Pancreas (tissue), 10 donors: ENCODE results near the gene IFNA1. TPM values are rescaled to one million over a fixed set of nuclear protein-coding genes. Genes with fewer than 3 reads are reported as not detected.
"Not testable (repeated sequence)": the region's sequence is repeated elsewhere in the genome, so short reads cannot be mapped to it uniquely, and the experiment has no call there.

Source experiments
- ATAC-seq, 4 donors: fragments of 200-7000 bp; cut with Tn5 transposase; one replicate each; pipeline versions ENCODE4 v1.8.0 to v1.9.1; 2020; ENCODE audit warnings: mild to moderate bottlenecking in 4 of 4, moderate library complexity in 4 of 4
- DNase-seq, 6 donors: peaks; one replicate each; pipeline ENCODE4 v3.0.0-alpha.2; 2020
- FAIRE-seq: peaks from 2 replicates; lab custom pipeline; 2012; peaks lifted over from hg19 to GRCh38; lab: Jason Lieb, UNC
- H3K27ac ChIP-seq, 4 donors: fragments of 200-600 bp; sonication (generic); 1 replicate in 3 of 4; 2 replicates in 1 of 4; pipeline versions ENCODE4 v1.5.0 to v1.8.0; 2020
- H3K27me3 ChIP-seq, 4 donors: fragments of 200-600 bp; one replicate each; pipeline ENCODE4 v1.8.0; 2021
- H3K36me3 ChIP-seq, 3 donors: fragments of 200-600 bp; sonication (generic) in 1 of 3; one replicate each; pipeline versions ENCODE4 v1.5.0 to v1.8.0; 2020 to 2021
- H3K4me1 ChIP-seq, 3 donors: fragments of 200-600 bp; one replicate each; pipeline ENCODE4 v1.8.0; 2021
- H3K4me3 ChIP-seq, 4 donors: fragments of 200-600 bp; sonication (generic) in 2 of 4; one replicate each; pipeline versions ENCODE4 v1.5.0 to v1.8.0; 2020 to 2021
- H3K9me3 ChIP-seq, 4 donors: fragments of 200-600 bp; one replicate each; pipeline ENCODE4 v1.8.0; 2021
- CTCF ChIP-seq, 4 donors: fragments of 200-600 bp; sonication (generic) in 3 of 4; IDR thresholded peaks; one replicate each; pipeline versions ENCODE4 v1.5.0 to v1.8.0; 2021; ENCODE audit warnings: antibody characterized with exemption in 4 of 4
- whole genome bisulfite sequencing, 2 donors: extraction: QIAGEN DNeasy Blood & Tissue Kit; methylation state at CpG; one replicate each; pipeline ENCODE4 v1.1.7; 2013; 5-methylcytosine and 5-hydroxymethylcytosine counted together
- intact Hi-C, 3 donors: fragments of 100-400 bp; cut with DNase I; formaldehyde crosslinking; loops; one replicate each; pipeline versions ENCODE4 v1.11.1 to v1.14.2; 2022
- polyA plus RNA-seq, 2 donors: library from polyadenylated mRNA; stranded (reverse); fragments of 200-250 nt; gene quantifications; one replicate each; pipeline ENCODE4 v1.2.3, GENCODE V29; 2013
- total RNA-seq, 6 donors: library from RNA; stranded (reverse); fragmentation: NEBNext Ultra II Directional in 4 of 6; extraction: Animal tissue kit (Norgen Biotek cat#: 25700) in 4 of 6; gene quantifications; one replicate each; pipeline versions ENCODE4 v1.2.1 to v1.2.4, GENCODE V29; 2021 to 2023
- donor health status: healthy with polysubstance abuse.
- donor health status: DM: no; HTN: no; CAD: no; lungs with moderate emphysema.
- donor health status: DM: no; HTN: no; CAD: no.
- donor health status: control.
- donor health status: control.
- donor health status: Bipolar disorder and iron deficiency.
- donor health status: DM: yes; HTN: yes; CAD: no.
- donor health status: DM: no; HTN: no; CAD: no.
- donor health status: DM: no; HTN: no; CAD: no.
- donor health status: DM: yes; HTN: yes; CAD: no.

IFNA1 gene
- total and polyA plus RNA-seq, 8 donors = not detected

- H3K4me3 ChIP-seq = no peak overlapping the region
- H3K27me3 ChIP-seq = peaks cover 0 to 4% (median 0%) of the 10 kb centered on the region in 4 donors
- ATAC-seq (no peak), FAIRE-seq (no peak), DNase-seq (no peak)
- 48 to 51% methylated on average over 2 of the region's 2 CpGs for WGBS, 2 donors
- H3K4me1 ChIP-seq = no peaks in the 10 kb centered on the region
- H3K27ac ChIP-seq = no peak overlapping the region
- H3K36me3 ChIP-seq = no peaks in the 10 kb centered on the region
- no peak for TF ChIP-seq CTCF (IDR thresholded peaks at IDR 0.05)
- intact Hi-C loops = no loop called here
- H3K9me3 ChIP-seq = no peaks in the 10 kb centered on the region
These were observed 11.0 kb upstream of the IFNA1 start for GRCh38 chr9:21429191-21429590.

- H3K27ac ChIP-seq = no peak overlapping the region
- H3K4me3 ChIP-seq = no peak overlapping the region
- FAIRE-seq (no peak), DNase-seq (no peak), ATAC-seq (no peak)
- no peak for TF ChIP-seq CTCF (IDR thresholded peaks at IDR 0.05)
- no peaks in the 10 kb centered on the region for H3K9me3 ChIP-seq
- H3K27me3 ChIP-seq = peaks cover 0 to 4% (median 0%) of the 10 kb centered on the region in 4 donors
- no peaks in the 10 kb centered on the region for H3K36me3 ChIP-seq
- 74 to 86% methylated on average over 2 of the region's 2 CpGs for WGBS, 2 donors
- intact Hi-C loops = no loop called here
- H3K4me1 ChIP-seq = no peaks in the 10 kb centered on the region
These were observed 7.4 kb upstream of the IFNA1 start for GRCh38 chr9:21432672-21433425.

- peaks cover 0 to 4% (median 0%) of the 10 kb centered on the region in 4 donors for H3K27me3 ChIP-seq
- TF ChIP-seq CTCF (IDR thresholded peaks at IDR 0.05) = peak; percentile 13 to 53 (median 33)
- no peaks in the 10 kb centered on the region for H3K9me3 ChIP-seq
- no peaks in the 10 kb centered on the region for H3K4me1 ChIP-seq
- peak in 3 of 6 donors; percentile 20 to 47 (median 30) for DNase-seq
- no peak overlapping the region for H3K4me3 ChIP-seq
- FAIRE-seq = peak; percentile 34
- intact Hi-C loops = no loop called here
- H3K27ac ChIP-seq = no peak overlapping the region
- H3K36me3 ChIP-seq = no peaks in the 10 kb centered on the region
- ATAC-seq = peak in 2 of 4 donors; percentile 57 to 63
- WGBS, 2 donors = 31 to 44% methylated on average over 9 of the region's 9 CpGs
These were observed 5.8 kb upstream of the IFNA1 start for GRCh38 chr9:21434202-21435014.

- FAIRE-seq, H3K9me3 ChIP-seq, ATAC-seq, DNase-seq, H3K27ac ChIP-seq, H3K36me3 ChIP-seq, intact Hi-C loops, H3K4me1 ChIP-seq, H3K27me3 ChIP-seq, H3K4me3 ChIP-seq: not testable (repeated sequence)
- 50 to 61% methylated on average over 7 of the region's 7 CpGs for WGBS, 2 donors
These were observed 5.2 kb upstream of the IFNA1 start for GRCh38 chr9:21435015-21435383.

GRCh38 chr9:21443849-21444625 lies 3.8 kb downstream of the IFNA1 start:
- no peak for TF ChIP-seq CTCF (IDR thresholded peaks at IDR 0.05)
- intact Hi-C loops = no loop called here
- DNase-seq (no peak), ATAC-seq (no peak), FAIRE-seq (no peak)
- Histone ChIP-seq H3K4me1 (no peaks in the 10 kb centered on the region), H3K9me3 (no peaks in the 10 kb centered on the region), H3K4me3 (no peak overlapping the region), H3K27ac (no peak overlapping the region), H3K36me3 (no peaks in the 10 kb centered on the region), H3K27me3 (peaks cover 0 to 9% (median 0%) of the 10 kb centered on the region in 4 donors)
- WGBS, 2 donors = 80 to 94% methylated on average over 4 of the region's 4 CpGs

GRCh38 chr9:21449312-21449711 lies 9.1 kb downstream of the IFNA1 start:
- H3K4me3 ChIP-seq, H3K4me1 ChIP-seq, H3K9me3 ChIP-seq, DNase-seq, H3K36me3 ChIP-seq, FAIRE-seq, H3K27ac ChIP-seq, ATAC-seq, H3K27me3 ChIP-seq, intact Hi-C loops: not testable (repeated sequence)
- WGBS, 2 donors = 71 to 73% methylated on average over 5 of the region's 5 CpGs
